Astrocyte (in vitro differentiated cells and primary cell): ENCODE results near the gene CLDN18.

Source experiments
- EZH2 ChIP-seq: IDR thresholded peaks from 2 replicates; pipeline ENCODE4 v1.6.1; 2012; ENCODE audit warnings: mild to moderate bottlenecking, low read length, inconsistent platforms; ENCODE audit not compliant: insufficient read depth
- TF ChIP-seq, protein P1 (sequence below): IDR thresholded peaks from 2 replicates; pipeline ENCODE4 v1.5.1; 2011; ENCODE audit warnings: low read depth, mild to moderate bottlenecking, inconsistent platforms, low read length, moderate library complexity; ENCODE audit not compliant: insufficient read depth

DNA sequence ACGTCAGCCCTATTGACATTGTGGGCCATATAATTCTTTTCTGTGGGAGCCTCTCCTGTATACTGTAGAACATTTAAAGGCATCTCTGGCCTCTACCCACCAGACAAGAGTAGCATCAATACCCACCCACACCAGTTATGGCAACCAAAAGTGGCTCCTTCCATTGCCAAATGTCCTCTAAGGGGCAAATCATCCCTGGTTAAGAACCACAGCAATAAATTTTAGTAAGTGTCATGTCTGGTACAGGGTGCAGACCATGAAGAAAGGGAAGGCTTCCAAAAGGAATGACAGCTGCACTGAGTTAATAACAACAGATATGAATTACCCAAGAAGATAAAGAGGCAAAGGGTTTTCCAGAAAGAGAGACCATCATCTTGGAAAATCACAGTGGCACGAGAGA, 6.9 kb upstream of the CLDN18 start:
- TF ChIP-seq, protein P1, sequence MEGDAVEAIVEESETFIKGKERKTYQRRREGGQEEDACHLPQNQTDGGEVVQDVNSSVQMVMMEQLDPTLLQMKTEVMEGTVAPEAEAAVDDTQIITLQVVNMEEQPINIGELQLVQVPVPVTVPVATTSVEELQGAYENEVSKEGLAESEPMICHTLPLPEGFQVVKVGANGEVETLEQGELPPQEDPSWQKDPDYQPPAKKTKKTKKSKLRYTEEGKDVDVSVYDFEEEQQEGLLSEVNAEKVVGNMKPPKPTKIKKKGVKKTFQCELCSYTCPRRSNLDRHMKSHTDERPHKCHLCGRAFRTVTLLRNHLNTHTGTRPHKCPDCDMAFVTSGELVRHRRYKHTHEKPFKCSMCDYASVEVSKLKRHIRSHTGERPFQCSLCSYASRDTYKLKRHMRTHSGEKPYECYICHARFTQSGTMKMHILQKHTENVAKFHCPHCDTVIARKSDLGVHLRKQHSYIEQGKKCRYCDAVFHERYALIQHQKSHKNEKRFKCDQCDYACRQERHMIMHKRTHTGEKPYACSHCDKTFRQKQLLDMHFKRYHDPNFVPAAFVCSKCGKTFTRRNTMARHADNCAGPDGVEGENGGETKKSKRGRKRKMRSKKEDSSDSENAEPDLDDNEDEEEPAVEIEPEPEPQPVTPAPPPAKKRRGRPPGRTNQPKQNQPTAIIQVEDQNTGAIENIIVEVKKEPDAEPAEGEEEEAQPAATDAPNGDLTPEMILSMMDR = no peak
- no peak for TF ChIP-seq EZH2
